SK-N-MC (cell line): ENCODE measurements around the gene GRK6.

ENCODE experiments used
- EZH2 ChIP-seq: fragments of 200-600 bp; sonication (generic); IDR thresholded peaks from one replicate; pipeline ENCODE4 v1.6.1; 2017; ENCODE audit warnings: antibody characterized with exemption
- FOXP2 ChIP-seq: optimal IDR thresholded peaks from 2 replicates; pipeline ENCODE3; 2011; ENCODE audit warnings: mild to moderate bottlenecking, moderate library complexity; ENCODE audit not compliant: insufficient read depth; ENCODE audit errors: extremely low read length, control extremely low read depth
- POLR2AphosphoS5 ChIP-seq: IDR thresholded peaks from 2 replicates; pipeline ENCODE4 v1.6.1; 2012; ENCODE audit warnings: mild to moderate bottlenecking, low read depth, low read length, borderline replicate concordance

- no peak for TF ChIP-seq EZH2
- TF ChIP-seq POLR2AphosphoS5, result no peak
- TF ChIP-seq FOXP2, result no peak
These were observed 47.3 kb upstream of the GRK6 start for GRCh38 chr5:177378884-177379883.
